SH-SY5Y (cell line): ENCODE measurements around the gene NME9.

Experiments
- GATA2 ChIP-seq: IDR thresholded peaks from 2 replicates; pipeline ENCODE4 v1.6.1; 2011; ENCODE audit warnings: mild to moderate bottlenecking, low read depth, low read length
- GATA3 ChIP-seq: IDR thresholded peaks from 2 replicates; pipeline ENCODE4 v1.6.1; 2011; ENCODE audit warnings: low read depth, mild to moderate bottlenecking, low read length, moderate library complexity

GRCh38 chr3:138257986-138258385, 71.7 kb downstream of the NME9 start:
- TF ChIP-seq GATA2 (no peak), GATA3 (no peak)
